HG03045 (cell line): ENCODE data around the gene EPSTI1.
"Not testable (repeated sequence)": the region's sequence is repeated elsewhere in the genome, so short reads cannot be mapped to it uniquely, and the experiment has no call there.

Source experiments
- ATAC-seq: cut with Tn5 transposase; IDR thresholded peaks from one replicate; pipeline ENCODE4 v1.9.1; 2021; ENCODE audit warnings: mild to moderate bottlenecking, moderate library complexity; ENCODE audit not compliant: unreplicated experiment

The EPSTI1 gene

DNA sequence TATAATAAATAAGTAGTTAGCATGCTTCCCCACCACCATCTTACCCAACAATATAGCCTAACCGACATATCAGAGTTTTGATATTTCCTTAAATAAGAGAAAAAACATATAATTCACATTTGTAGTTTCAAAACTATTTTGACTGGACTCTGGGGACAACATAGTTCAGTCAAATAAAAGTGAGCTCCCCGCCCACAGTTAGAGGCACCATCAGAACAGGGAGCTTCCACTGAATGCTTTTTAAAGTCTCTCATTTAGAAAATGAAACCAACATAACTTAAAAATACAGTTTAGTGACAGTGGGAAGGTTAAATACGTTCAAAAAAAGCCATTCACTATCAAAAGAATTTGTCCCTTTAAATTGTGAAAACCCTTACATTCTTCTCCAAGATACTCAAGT lies 92.8 kb downstream of the EPSTI1 start:
- peak; percentile 65 for ATAC-seq

DNA sequence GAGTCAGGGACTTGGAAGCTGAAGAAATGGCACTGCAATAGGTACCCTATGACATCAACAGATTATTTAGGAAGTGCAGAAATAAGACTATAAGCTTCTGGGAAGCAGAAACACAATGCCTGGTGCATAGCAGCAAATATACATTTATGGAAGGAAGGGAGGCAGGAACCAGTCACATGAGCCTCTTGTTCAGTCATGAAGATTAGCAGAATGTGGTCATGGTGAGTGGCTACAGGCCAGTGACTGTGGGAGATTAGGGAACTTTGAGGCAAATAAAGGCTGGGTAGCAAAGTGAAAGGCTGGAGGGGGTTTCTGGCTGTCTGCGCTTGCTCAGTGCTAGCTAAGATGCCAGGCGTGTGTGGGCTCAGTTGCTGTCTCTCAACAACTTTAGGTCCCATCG lies 96.3 kb downstream of the EPSTI1 start:
- ATAC-seq: no peak

DNA sequence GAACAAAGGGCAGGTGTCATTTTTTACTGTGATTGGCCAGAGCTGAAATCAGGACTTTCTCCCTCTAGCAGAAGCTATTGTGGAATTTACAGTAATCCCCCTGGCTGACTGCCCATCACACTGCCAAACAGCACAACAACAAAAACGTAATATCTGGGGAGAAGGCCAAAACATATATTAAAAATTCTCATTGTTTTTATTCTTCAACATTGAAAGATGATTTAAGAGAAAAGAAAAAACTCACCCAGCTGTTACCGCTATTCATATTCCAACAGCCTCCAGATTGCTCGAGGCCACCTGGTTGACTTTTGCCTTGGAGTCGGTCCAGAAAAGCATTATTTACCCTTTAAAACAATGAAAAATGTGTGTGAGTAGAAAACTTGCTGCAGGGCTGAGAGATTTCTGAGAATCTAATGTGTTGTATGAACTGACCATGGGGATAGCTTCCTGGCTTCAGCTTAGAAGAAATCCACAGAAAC lies 97.2 kb downstream of the EPSTI1 start:
- ATAC-seq: no peak

DNA sequence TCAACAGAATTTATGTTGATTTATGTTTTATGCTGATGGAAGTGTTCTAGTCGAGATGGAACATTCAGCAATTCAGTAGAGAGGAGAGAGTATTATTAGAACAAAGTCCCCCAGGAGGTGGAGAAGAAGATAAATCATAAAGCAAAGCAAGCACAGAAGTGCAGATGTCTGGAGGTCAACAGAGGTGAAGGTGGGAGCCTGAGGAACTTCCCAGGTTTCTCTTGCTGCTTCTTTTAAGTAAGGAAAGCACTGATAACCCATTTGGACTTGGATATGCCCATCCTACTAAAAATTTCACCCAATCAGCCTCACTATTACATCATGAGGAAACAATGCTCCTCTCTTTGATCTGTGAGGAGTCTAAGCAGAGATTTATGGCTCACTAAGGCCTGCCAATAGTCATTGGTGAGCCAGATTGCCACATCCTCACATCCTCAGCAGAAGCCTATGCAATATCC lies 98.8 kb downstream of the EPSTI1 start:
- no peak for ATAC-seq

DNA sequence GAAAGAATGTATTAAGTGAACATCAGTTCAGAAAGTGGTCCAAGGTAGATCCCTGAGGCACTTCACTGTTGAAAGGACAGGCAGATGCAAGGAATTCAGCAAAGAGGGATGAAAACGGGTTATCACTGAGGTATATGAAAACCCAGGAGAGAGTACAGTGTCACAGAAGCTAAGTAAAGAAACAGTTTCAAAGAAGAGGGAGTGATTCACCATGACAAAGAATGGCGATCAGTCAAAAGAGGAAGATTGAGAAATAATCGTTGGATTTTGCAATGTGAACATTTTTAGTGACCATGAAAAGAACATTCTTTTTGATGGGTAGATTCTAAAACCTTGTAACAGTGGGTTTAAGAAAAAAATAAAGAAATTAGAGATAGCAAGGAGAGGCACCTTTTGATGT lies 99.3 kb downstream of the EPSTI1 start:
- no peak for ATAC-seq

DNA sequence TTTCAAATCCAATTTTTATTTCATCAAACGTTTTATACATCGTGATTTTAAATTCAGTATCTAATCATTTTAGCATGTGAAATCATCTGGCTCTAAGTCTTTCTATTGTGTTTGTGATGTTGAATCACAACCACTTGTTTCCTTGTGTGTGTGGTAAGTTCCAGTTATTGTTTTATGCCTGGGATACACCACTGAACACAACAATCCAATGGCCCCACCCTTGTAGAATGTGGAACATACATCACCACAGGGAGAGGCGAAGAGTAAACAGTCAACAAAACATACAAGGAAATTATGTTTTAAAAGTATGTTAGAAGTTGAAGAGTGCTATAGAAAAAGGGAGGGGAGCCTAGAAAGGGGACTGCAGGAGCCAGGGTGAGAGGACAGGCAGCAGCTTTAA lies 100.5 kb downstream of the EPSTI1 start:
- no peak for ATAC-seq

DNA sequence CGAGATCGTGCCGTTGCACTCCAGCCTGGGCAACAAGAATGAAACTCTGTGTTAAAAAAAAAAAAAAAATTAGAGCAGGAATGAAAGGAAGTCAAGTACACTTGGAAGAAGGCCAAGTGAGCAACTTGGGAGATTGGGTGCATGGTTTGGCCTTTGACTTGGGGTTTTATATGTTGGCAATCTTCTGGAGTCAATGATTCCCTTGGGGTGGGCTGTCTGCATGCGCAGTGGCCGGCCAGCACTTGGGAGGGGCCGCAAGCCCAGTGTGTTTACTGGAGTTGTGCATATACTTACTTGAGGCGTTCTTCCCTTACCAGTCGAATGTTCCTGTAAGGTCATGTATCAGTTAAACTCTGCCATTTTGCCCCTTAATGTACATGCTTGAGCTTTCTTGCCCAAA lies 106.7 kb downstream of the EPSTI1 start:
- ATAC-seq: no peak

DNA sequence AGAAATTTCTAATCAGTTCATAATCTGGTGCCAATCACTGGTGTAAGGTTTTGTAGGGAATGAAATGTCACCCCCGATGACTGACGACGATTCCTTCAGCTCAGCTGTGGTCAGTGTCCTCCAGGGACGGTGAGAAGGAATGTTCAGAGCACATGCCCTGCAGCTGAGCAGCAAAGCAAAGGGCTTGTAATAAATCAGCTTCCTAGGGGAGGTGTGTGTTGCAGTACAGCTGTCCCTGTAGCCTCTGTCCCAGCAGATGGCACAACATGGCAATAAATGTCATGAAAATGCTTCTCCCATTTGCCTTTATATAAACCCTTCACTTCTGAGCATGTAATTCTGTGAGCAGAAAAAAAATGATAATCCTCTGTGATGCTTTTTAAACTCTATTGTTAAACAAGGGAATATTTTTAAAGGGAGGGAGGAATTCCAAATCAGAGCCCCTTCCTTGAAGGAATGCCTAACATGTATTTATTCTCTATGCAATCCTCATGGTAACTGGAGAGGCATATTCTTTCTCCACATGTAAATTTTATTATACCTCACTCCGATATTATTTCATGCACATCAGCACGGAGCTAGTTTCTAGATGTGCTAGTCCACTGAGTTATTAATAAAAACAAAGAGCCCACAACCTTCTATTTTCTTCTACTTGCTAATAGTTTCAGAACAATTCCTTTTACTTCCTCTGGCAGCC lies 108.1 kb downstream of the EPSTI1 start:
- no peak for ATAC-seq

DNA sequence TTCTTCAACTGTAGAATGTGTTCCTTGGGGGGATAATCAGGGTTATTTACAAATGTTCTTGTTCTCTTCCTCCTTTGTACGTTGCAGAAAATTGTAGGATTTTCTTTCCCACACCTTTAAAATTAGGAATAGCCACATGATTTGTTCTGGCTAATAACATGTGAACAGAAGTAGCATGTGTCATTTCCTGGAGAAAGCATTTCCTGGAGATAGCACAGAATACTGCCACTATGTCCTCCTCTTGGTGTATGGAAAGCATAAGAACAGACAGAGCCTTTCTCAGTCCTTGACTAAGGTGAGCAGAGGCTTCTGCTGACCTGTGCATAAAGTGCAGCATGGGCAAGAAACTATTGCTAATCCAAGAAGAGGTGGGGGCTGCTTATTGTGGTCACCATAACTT lies 108.9 kb downstream of the EPSTI1 start:
- ATAC-seq: no peak

DNA sequence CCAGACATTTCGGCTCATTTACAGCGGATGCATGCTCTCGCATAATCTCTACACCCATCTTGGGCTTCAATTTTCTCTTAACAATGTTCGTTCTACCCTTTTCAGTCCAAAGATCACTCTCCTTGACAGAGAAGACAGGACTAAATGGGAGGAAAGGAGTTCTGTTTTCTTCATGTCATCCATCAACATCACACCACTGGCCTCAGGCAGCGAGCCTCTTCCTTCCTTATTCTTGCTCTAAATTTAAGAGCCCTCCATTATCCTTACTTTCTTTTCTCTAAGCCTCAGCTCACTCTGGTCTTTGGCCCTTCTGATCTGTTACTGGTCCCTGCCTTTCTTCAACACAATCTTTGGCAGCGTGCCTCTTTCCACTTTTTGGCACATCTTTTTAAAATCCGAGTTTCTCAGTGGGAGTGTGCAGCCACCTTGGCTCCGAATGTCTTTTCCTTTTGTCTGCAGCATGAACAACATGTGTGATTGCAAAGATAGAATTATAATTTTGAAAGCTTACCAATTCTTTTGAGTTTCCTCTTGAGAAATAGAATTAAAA lies 111.9 kb downstream of the EPSTI1 start:
- ATAC-seq: no peak

DNA sequence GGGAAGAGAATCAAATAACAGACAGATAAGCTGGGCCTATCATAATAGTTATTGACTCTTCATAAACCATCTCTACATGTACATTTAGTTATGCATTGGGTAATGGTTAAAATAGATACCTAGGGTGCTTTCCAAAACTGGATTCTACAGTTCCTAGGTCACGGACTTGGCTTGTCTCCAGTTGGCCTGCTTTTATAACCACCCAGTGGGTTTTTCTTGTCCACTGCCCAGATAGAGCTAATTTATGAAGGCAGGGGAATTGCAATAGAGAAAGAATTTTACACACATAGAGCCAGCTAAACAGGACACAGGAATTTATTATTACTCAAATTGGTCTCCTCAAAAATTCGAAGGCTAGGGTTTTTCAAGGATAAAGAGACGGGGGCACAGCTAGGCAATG lies 113.3 kb downstream of the EPSTI1 start:
- no peak for ATAC-seq

DNA sequence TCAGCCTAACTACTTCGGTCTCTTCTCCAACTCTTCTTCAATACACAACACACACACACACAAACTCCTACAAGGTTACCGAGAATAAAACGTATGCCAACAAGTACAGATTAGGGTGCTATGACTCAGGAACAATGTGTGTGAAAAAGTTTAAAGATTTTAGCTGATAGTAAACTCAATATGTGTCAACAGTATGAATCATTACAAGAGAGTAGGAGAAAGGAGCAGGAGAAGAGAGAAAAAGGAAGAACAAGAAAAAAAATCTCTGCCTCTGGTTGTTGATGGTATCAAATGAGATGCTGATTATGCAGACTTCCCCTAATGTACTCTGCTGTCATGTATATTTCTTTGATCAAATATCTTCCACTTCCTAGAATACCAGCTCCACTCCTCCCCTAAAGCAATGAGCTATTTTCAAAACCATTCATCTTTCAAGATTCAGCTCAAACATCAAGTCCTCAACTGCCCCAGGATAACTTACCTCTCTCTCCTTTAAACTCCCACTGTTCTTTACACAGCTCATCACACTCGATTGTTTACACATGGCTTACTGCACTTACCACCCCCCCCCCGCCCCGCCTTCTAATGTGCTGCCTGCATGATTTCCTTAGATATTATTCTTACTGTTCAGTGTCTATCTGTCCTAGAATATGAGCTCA lies 115.0 kb downstream of the EPSTI1 start:
- no peak for ATAC-seq

DNA sequence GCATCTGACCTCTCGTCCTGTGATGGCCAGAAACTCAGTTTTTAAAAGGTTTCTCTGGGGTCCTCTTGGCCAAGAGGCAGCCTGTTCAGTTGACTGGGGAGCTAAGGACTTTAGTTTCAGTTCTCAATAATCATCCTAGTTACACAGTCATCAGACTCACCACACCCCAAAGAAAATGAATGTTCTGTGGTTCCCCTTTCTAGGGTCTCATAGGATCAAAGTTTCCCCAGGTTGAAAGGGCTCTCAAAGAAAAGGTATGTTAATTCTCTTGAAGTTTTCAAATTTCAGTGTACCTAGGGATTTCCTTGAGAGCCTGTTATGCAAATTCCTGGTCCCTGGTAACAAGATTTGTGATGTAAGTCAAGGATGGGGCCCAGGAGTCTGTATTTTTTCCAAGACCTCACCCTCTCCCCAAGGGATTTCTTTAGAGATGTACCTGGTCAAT lies 115.7 kb downstream of the EPSTI1 start:
- peak; percentile 91 for ATAC-seq

DNA sequence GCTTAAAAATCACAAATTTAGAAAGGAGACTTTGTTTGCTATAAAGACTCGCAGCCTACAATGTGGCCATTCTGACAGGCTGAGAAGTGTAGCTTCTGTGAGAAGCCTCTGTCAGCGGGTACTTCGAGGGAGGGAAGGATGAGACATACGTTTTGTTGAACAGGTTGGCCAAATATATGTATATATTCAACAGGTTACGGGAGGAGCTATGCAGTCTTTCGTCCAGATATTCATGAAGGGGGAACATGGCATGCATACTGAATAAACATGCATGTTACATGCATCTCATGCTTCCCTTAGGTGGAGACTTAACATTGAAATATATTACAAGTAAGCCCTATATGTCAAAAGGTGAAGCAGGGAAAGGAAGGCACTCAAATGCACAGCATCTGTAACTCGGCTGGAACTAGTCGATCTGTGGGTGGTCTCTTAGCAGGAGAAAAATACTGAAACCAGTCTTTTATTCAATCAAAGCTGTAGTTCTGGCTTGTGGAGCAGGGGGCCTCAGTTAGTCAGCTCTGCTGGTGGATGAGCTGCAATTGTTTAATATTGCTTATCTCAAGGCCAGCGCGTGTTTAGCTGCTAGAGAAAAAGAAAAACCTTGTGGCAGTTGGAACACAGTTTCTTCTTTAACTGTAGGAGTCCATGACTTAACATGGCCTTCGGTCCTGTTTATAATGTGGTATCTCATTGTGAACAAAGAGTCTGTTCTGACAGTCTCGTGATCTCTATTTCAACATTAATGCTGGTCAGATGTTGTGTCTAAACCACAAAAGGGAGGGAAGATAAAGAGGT lies 116.4 kb downstream of the EPSTI1 start:
- peak; percentile 35 for ATAC-seq

DNA sequence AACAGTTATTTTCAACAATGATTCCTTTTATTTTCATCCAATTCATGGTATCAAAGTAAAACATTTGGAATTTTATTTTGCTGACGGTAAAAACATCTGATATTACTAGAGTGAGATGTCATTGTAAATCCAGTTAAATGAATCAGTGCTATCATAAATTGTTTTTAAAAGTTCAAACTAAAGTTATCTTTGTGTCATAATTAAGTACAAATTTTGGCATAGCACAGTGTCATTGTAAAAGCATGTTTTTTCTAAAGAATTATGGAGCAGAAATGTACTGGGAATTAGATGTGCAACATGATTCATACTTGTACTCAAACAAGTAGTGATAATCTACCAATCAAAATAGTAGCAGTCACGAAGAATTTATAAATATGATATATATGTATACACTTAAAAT lies 117.8 kb downstream of the EPSTI1 start:
- no peak for ATAC-seq

DNA sequence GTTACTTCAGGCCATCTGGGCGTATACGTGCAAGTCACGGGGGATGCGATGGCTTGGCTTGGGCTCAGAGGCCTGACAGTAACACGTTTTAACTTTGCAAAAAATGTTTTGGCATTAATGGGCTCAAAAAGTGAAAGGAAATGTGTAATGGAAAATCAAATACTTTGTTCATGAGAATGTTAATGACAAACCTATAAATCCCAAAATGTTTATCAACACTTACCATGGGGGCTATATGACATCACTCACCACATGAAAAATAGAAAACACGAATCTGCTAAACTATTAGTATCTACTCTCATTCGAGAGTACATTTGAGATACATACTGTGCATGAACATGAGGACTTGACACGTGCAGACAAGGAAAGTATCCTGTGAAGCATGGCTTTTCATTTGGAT lies 119.0 kb downstream of the EPSTI1 start:
- ATAC-seq: no peak

DNA sequence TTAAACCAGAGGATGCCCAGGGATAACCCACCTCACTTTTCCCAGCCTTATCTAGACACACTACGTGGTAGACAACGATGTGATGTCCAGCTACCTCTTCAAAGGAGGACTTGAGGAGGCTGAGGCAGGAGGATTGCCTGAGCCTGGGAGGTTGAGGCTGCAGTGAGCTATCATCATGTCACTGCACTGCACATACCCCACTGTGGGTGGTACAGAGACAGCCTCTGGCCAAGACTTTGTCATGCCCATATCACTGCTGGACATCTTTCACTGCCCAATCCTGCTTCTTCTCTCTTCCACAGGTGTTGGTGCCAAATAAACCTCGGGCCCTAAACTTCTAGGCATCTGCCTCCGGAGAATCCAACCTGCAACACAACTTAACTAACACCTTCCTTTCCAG lies 124.8 kb downstream of the EPSTI1 start:
- ATAC-seq: no peak

DNA sequence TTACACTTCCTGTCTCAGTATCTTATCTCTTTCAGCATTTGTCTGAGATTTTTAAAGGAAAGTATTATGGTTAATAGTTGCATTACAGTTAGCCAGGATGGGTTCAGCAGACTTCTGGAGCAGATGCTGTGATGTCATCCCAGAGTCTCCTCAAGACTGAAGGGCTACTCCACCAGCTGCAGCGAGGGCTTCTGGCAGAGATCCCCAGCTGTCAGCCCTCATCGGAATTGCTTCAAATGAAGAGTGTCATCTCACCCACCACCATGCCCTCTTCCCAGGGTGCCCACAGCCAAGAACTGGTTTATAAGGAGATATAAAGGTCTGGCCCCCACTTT lies 126.3 kb downstream of the EPSTI1 start:
- ATAC-seq: no peak

DNA sequence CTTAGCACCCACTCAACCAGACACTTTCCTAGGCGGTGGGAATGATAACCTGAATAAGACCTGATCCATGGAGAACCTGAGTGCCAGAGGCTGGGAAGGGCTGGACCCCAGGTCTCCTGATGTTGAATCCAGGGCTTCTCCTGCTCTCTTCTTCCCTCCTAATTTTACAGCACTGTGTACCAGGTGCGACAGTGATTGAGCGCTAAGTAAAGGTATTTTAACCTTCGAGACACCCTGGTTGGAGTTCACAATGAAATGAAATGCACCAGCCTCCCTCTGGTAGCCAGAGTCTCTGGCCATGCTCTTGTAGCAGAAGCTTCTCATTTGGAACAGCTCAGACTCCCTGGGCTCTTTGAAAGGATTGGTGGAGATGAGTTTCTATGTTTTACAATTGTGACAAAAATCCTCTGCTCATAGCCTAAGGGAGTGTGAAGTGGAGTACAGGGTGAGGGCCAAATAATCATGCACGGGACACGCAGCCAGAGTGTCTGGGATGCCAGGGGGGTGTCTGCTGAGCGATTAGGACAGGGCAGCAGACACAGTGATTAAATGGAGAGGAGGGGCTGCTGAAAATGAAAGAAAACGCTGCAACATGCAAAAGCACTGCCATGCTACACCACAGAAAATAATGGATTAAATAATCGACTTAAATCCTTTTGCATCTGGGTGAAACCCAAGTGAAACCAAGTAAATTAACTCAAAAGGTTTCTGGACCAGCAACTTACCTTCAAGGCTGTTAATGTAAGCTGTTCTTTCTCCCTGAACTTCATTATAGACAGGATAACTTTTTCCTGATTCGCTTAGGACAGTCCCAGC lies 126.9 kb downstream of the EPSTI1 start:
- ATAC-seq: no peak

DNA sequence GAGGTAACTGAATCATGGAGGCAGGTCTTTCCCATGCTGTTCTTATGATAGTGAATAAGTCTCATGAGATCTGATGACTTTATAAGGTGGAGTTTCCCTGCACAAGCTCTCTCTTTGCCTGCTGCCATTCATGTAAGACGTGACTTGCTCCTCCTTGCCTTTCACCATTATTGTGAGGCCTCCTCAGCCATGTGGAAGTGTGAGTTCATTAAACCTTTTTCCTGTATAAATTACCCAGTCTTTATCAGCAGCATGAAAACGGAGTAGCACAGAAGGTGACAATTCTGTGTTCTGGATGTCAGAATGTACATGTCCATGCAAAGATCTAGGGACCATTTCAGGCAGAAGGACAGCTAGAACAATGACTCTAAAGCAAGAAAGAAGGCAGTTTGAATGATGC lies 129.7 kb downstream of the EPSTI1 start:
- not testable (repeated sequence) for ATAC-seq

DNA sequence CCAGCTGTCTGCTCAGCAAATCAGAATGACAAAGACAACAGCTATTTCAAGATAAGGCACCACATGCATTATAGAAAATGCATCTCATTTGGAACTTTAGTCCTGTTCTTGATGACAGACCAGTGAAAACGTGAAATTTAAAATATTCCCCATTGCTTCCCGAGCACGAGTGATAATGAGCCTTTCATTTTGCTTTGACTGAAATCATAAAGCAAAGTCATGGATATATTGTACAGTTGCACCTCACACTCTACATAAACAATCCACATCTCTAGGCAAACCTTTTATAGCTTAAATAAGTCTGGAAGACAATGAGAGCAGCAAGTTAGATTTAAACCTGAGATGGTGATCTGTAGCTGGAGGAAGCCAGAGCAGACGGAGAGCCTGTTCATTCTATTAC lies 131.6 kb downstream of the EPSTI1 start:
- no peak for ATAC-seq
